Fibroblast of pulmonary artery (primary cell): ENCODE results near the gene RAP1GAP.
A peak's percentile ranks its signal among the peaks of the same experiment; 100 is the strongest.

Source experiments
- DNase-seq: peaks from one replicate; pipeline ENCODE4 v3.0.0-alpha.2; 2010; ENCODE audit warnings: low read depth
- H3K4me3 ChIP-seq: replicated peaks from 2 replicates; pipeline ENCODE4 v1.5.1; 2011; ENCODE audit warnings: low read depth, mild to moderate bottlenecking, control low read depth, low read length, moderate library complexity
- CTCF ChIP-seq: IDR thresholded peaks from 2 replicates; pipeline ENCODE4 v1.5.1; 2011; ENCODE audit warnings: mild to moderate bottlenecking, control low read depth, low read length, inconsistent platforms; ENCODE audit errors: missing control alignments

Gene RAP1GAP

GRCh38 chr1:21666576-21667320 lies 2.4 kb downstream of the RAP1GAP start:
- H3K4me3 ChIP-seq: no peak overlapping the region
- no peak for TF ChIP-seq CTCF
- DNase-seq: peak; percentile 20

DNA sequence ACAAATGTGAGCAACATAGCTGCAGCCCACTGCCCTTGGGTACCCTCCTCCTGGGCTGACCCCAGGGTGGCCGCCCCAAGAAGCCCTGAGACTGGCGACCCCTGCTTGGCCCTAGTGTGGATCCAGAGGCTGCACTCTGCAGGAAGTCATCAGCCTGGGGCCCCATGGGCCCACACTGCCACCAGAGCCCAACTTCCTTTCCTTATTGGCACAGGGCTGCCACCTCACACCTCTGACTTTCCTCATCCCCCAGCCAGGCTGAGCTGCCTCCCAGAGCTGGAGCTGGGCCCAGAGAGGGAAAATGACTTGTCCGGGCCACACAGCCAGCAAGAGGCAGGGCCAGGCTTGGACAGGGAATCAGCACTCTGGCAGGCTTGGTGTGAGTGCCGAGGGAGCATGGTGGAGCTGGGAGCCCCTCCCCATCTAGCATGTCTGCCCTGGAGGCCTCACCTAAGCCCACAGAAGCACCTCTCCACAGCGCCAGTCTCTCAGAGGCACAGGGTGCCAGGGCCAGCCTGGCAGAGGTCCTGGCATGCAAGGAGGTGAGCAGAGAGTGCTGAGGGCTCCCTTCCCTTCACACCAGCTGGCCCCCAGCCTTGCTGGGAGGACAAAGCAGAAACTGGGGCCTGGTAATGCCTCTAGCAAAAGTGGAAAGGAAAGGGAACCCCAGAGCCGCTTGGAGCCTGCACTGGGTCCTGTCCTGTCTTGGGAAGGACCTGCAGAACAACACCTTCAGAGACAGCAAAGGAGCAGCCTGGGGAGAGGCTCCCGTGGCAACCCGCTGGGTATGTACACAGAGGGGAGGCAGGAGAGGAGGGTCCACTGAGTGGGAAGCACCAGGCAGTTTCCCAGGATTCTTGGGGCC lies 3.2 kb downstream of the RAP1GAP start:
- H3K4me3 ChIP-seq: no peak overlapping the region
- TF ChIP-seq CTCF: no peak
- DNase-seq: no peak

GRCh38 chr1:21664806-21665588 lies 4.2 kb downstream of the RAP1GAP start:
- H3K4me3 ChIP-seq: no peak overlapping the region
- TF ChIP-seq CTCF: no peak
- no peak for DNase-seq

GRCh38 chr1:21663951-21664805 lies 5.0 kb downstream of the RAP1GAP start:
- H3K4me3 ChIP-seq: no peak overlapping the region
- no peak for TF ChIP-seq CTCF
- DNase-seq: no peak

DNA sequence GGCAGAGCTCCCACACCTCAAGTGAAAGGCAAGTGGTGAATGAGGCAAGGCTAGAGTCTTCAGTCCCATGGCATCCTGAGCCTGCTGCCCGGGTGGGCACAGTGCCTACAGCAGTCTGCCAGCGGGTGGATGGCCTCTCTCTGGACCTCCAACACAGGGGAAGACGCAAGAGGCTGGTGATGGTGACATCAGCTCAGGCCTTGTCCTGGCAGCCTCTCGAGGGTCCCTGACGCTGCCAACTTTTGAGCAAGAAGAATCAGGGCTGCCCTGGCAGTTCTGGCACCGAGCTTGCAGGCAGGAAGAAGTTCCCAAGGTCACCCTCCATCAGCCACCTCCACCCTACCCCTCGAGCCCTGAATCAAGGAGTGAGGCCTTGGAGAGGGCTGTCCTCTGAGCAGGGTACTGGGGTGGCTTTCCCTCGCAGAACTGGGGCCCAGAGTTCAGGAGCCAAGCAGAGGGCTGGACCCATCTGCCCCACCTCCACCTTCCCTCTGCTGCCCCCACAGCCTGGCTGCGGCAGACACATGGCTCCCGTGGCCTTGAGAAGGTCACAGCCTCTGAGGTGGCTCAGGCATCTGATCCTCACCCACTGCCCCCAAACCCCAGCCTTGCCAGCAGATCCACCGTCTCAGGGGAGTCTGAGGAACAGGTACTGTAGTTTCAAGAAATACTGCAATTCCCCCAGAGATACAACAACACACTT lies 5.8 kb downstream of the RAP1GAP start:
- DNase-seq: no peak
- TF ChIP-seq CTCF: no peak
- H3K4me3 ChIP-seq: no peak overlapping the region
